NCI-H1092 treated with DMSO at 0.1 percent for 48 hours (cell line): ENCODE measurements around the gene CCL23.
"Not testable (repeated sequence)": the region's sequence is repeated elsewhere in the genome, so short reads cannot be mapped to it uniquely, and the experiment has no call there.

Experiments
- DNase-seq: peaks from one replicate; lab custom pipeline; 2025; lab: John Stamatoyannopoulos, UW

CCL23 gene

GRCh38 chr17:36002631-36003030 lies 15.1 kb downstream of the CCL23 start:
- DNase-seq, result no peak

- no peak for DNase-seq
Observed at GRCh38 chr17:36001862-36002603, 15.7 kb downstream of the CCL23 start.

- DNase-seq, result no peak
Observed at GRCh38 chr17:36001110-36001771, 16.5 kb downstream of the CCL23 start, which contains the start of gene CCL15. TSS of gene CCL15 (minus strand) at chr17:36001553. CDS start at chr17:36001492, 61 bp downstream.

GRCh38 chr17:36000732-36001109 lies 17.1 kb downstream of the CCL23 start:
- DNase-seq, result no peak

- no peak for DNase-seq
Observed at GRCh38 chr17:35998756-35999155, 19.0 kb downstream of the CCL23 start.

- DNase-seq, result no peak
Observed at GRCh38 chr17:35998018-35998545, 19.7 kb downstream of the CCL23 start.

- not testable (repeated sequence) for DNase-seq
Observed at GRCh38 chr17:35995346-35995745, 22.4 kb downstream of the CCL23 start.

GRCh38 chr17:35991075-35991474 lies 26.7 kb downstream of the CCL23 start:
- no peak for DNase-seq

GRCh38 chr17:35988164-35988563 lies 29.6 kb downstream of the CCL23 start:
- DNase-seq, result no peak

- DNase-seq, result no peak
Observed at GRCh38 chr17:35986643-35987042, 31.1 kb downstream of the CCL23 start, which contains the start of gene CCL14. TSS of gene CCL14 (minus strand) at chr17:35986729. CDS start at chr17:35986649, 80 bp downstream.

- DNase-seq, result no peak
Observed at GRCh38 chr17:35984140-35984539, 33.6 kb downstream of the CCL23 start.

- no peak for DNase-seq
Observed at GRCh38 chr17:35982409-35983191, 35.2 kb downstream of the CCL23 start.

- DNase-seq, result no peak
Observed at GRCh38 chr17:35981908-35982330, 35.9 kb downstream of the CCL23 start.

- DNase-seq, result no peak
Observed at GRCh38 chr17:35981246-35981645, 36.5 kb downstream of the CCL23 start, which contains the start of gene CCL16. TSS of gene CCL16 (minus strand) at chr17:35981497. CDS start at chr17:35981420, 77 bp downstream.

- DNase-seq, result no peak
Observed at GRCh38 chr17:35978346-35978745, 39.4 kb downstream of the CCL23 start.

GRCh38 chr17:35977509-35977908 lies 40.3 kb downstream of the CCL23 start:
- no peak for DNase-seq

GRCh38 chr17:35973333-35974260 lies 44.2 kb downstream of the CCL23 start:
- no peak for DNase-seq

GRCh38 chr17:35972945-35973332 lies 44.8 kb downstream of the CCL23 start:
- no peak for DNase-seq

- no peak for DNase-seq
Observed at GRCh38 chr17:35972535-35972934, 45.2 kb downstream of the CCL23 start.

- DNase-seq, result no peak
Observed at GRCh38 chr17:35972066-35972465, 45.7 kb downstream of the CCL23 start.
